Suprapubic skin (tissue), 4 donors: ENCODE measurements around the gene MMP24.

Experiments used
- CTCF ChIP-seq, 2 donors: fragments of 200-600 bp in 1 of 2; fragments of 450-650 bp in 1 of 2; sonication (generic) in 1 of 2; IDR thresholded peaks; one replicate each; pipeline ENCODE4 v1.5.1; 2016 to 2019; ENCODE audit warnings: antibody characterized with exemption in 2 of 2, mild to moderate bottlenecking in 1 of 2, moderate library complexity in 1 of 2
- EP300 ChIP-seq: sonication (generic); formaldehyde crosslinking; IDR thresholded peaks from one replicate; pipeline ENCODE4 v1.6.1; 2017; ENCODE audit warnings: antibody characterized with exemption
- POLR2A ChIP-seq, 2 donors: fragments of 450-650 bp; IDR thresholded peaks; one replicate each; pipeline ENCODE4 v1.6.1; 2017; ENCODE audit warnings: antibody characterized with exemption in 2 of 2, mild to moderate bottlenecking in 2 of 2, moderate library complexity in 2 of 2
- POLR2AphosphoS5 ChIP-seq, 3 donors: sonication (generic); formaldehyde crosslinking; IDR thresholded peaks; one replicate each; pipeline ENCODE4 v1.6.1; 2017; ENCODE audit warnings: antibody characterized with exemption in 3 of 3

- no peak for TF ChIP-seq POLR2AphosphoS5 (IDR thresholded peaks at IDR 0.05)
- TF ChIP-seq CTCF (IDR thresholded peaks at IDR 0.05): no peak
- TF ChIP-seq POLR2A (IDR thresholded peaks at IDR 0.05): no peak
- TF ChIP-seq EP300: no peak
These were observed 88.5 kb downstream of the MMP24 start for GRCh38 chr20:35314816-35315631.
